Smooth muscle cell (in vitro differentiated cells): ENCODE results near the gene TIGD1. TPM values are rescaled to one million over a fixed set of nuclear protein-coding genes. Genes with fewer than 3 reads are reported as not detected.

Experiments used
- DNase-seq: peaks from one replicate; lab custom pipeline; 2025; ENCODE audit not compliant: unreplicated experiment; lab: John Stamatoyannopoulos, UW
- H2AFZ ChIP-seq: fragments of 200-600 bp; sonication (generic); 2 replicates; pipeline ENCODE4 v1.6.0; 2016; ENCODE audit warnings: antibody characterized with exemption, low read depth, mild to moderate bottlenecking
- H3F3A ChIP-seq: fragments of 200-600 bp; sonication (generic); 2 replicates; pipeline ENCODE4 v1.6.0; 2017; ENCODE audit warnings: antibody characterized with exemption, low read depth
- H3K27ac ChIP-seq: fragments of 200-600 bp; sonication (generic); 2 replicates; pipeline ENCODE4 v1.5.1; 2016; ENCODE audit warnings: low read depth, mild to moderate bottlenecking
- H3K27me3 ChIP-seq: fragments of 200-600 bp; sonication (generic); 2 replicates; pipeline ENCODE4 v1.6.1; 2016; ENCODE audit warnings: low read depth, mild to moderate bottlenecking
- H3K36me3 ChIP-seq: fragments of 200-600 bp; sonication (generic); 2 replicates; pipeline ENCODE4 v1.5.1; 2016; ENCODE audit warnings: low read depth
- H3K4me1 ChIP-seq: fragments of 200-600 bp; sonication (generic); 2 replicates; pipeline ENCODE4 v1.5.1; 2016; ENCODE audit warnings: low read depth
- H3K4me2 ChIP-seq: fragments of 200-600 bp; sonication (generic); 2 replicates; pipeline ENCODE4 v1.6.0; 2016; ENCODE audit warnings: mild to moderate bottlenecking
- H3K4me3 ChIP-seq: fragments of 200-600 bp; sonication (generic); 2 replicates; pipeline ENCODE4 v1.5.1; 2016; ENCODE audit warnings: mild to moderate bottlenecking
- H3K79me2 ChIP-seq: fragments of 200-600 bp; sonication (generic); 2 replicates; pipeline ENCODE4 v1.6.0; 2016; ENCODE audit warnings: low read depth, mild to moderate bottlenecking
- H3K9ac ChIP-seq: fragments of 200-600 bp; sonication (generic); 2 replicates; pipeline ENCODE4 v1.6.0; 2016; ENCODE audit warnings: low read depth
- H3K9me3 ChIP-seq: fragments of 200-600 bp; sonication (generic); replicated peaks from 2 replicates; pipeline ENCODE4 v1.5.1; 2016; ENCODE audit warnings: low read depth
- H4K20me1 ChIP-seq: fragments of 200-600 bp; sonication (generic); 2 replicates; pipeline ENCODE4 v1.6.0; 2016; ENCODE audit warnings: low read depth
- CTCF ChIP-seq: fragments of 200-600 bp; sonication (generic); IDR thresholded peaks from 2 replicates; pipeline ENCODE4 v1.5.1; 2017; ENCODE audit warnings: borderline replicate concordance, mild to moderate bottlenecking, antibody characterized with exemption; ENCODE audit not compliant: insufficient read depth, poor library complexity, severe bottlenecking
- WGBS: methylation state at CpG from one replicate; pipeline ENCODE4 v1.1.7; 2016; ENCODE audit warnings: low lambda C conversion rate; 5-methylcytosine and 5-hydroxymethylcytosine counted together
- polyA plus RNA-seq: library from polyadenylated mRNA; unstranded; fragments of >200 nt; fragmentation: Nextera tagmentation; extraction: Ambion mirVana; gene quantifications from 2 replicates; pipeline ENCODE4 v1.2.1, GENCODE V29; 2016
- total RNA-seq: library from RNA; depleted of rRNA; stranded (reverse); fragments of >200 nt; gene quantifications from 2 replicates; pipeline ENCODE4 v1.2.3, GENCODE V29; 2014

The TIGD1 gene
- total and polyA plus RNA-seq, 2 experiments from 2014 or later = 2.9 to 8.1 TPM

GRCh38 chr2:232581725-232582124, 31.4 kb upstream of the TIGD1 start:
- no peaks in the 10 kb centered on the region for H3F3A ChIP-seq
- no peak overlapping the region for H3K27ac ChIP-seq
- no peaks in the 10 kb centered on the region for H3K4me1 ChIP-seq
- H3K27me3 ChIP-seq = no peaks in the 10 kb centered on the region
- no peak for DNase-seq
- H2AFZ ChIP-seq = no peak overlapping the region
- H3K4me3 ChIP-seq = no peak overlapping the region
- H3K4me2 ChIP-seq = no peak overlapping the region
- no peak overlapping the region for H3K9ac ChIP-seq
- TF ChIP-seq CTCF = no peak
- H3K36me3 ChIP-seq = no peaks in the 10 kb centered on the region
- H4K20me1 ChIP-seq = no peaks in the 10 kb centered on the region
- H3K9me3 ChIP-seq = no peaks in the 10 kb centered on the region
- no peaks in the 10 kb centered on the region for H3K79me2 ChIP-seq

- Histone ChIP-seq H3K4me2 (no peak overlapping the region), H3F3A (no peaks in the 10 kb centered on the region), H3K9me3 (no peaks in the 10 kb centered on the region), H3K79me2 (no peaks in the 10 kb centered on the region), H4K20me1 (no peaks in the 10 kb centered on the region), H3K4me3 (no peak overlapping the region), H2AFZ (no peak overlapping the region), H3K36me3 (no peaks in the 10 kb centered on the region), H3K27me3 (no peaks in the 10 kb centered on the region), H3K9ac (no peak overlapping the region), H3K27ac (no peak overlapping the region), H3K4me1 (no peaks in the 10 kb centered on the region)
- no peak for DNase-seq
- WGBS = 98% methylated on average over 6 of the region's 6 CpGs
- TF ChIP-seq CTCF = no peak
Measured at GRCh38 chr2:232580648-232580981, 30.3 kb upstream of the TIGD1 start.

- no peak for DNase-seq
- H3K27ac ChIP-seq = no peak overlapping the region
- 95% methylated on average over 2 of the region's 2 CpGs for WGBS
- no peaks in the 10 kb centered on the region for H3K9me3 ChIP-seq
- TF ChIP-seq CTCF = no peak
- H3F3A ChIP-seq = no peaks in the 10 kb centered on the region
- no peak overlapping the region for H3K4me3 ChIP-seq
- no peak overlapping the region for H3K9ac ChIP-seq
- no peaks in the 10 kb centered on the region for H3K4me1 ChIP-seq
- no peaks in the 10 kb centered on the region for H3K36me3 ChIP-seq
- H3K27me3 ChIP-seq = no peaks in the 10 kb centered on the region
- no peak overlapping the region for H2AFZ ChIP-seq
- H3K4me2 ChIP-seq = no peak overlapping the region
- H4K20me1 ChIP-seq = no peaks in the 10 kb centered on the region
- H3K79me2 ChIP-seq = no peaks in the 10 kb centered on the region
Measured at GRCh38 chr2:232578626-232579025, 28.3 kb upstream of the TIGD1 start.

- H3K36me3 ChIP-seq = no peaks in the 10 kb centered on the region
- no peaks in the 10 kb centered on the region for H3K27me3 ChIP-seq
- no peaks in the 10 kb centered on the region for H4K20me1 ChIP-seq
- no peak overlapping the region for H3K9ac ChIP-seq
- TF ChIP-seq CTCF = no peak
- H3F3A ChIP-seq = no peaks in the 10 kb centered on the region
- no peak overlapping the region for H3K27ac ChIP-seq
- DNase-seq = no peak
- no peaks in the 10 kb centered on the region for H3K4me1 ChIP-seq
- no peak overlapping the region for H3K4me2 ChIP-seq
- 84% methylated on average over 2 of the region's 2 CpGs for WGBS
- H3K79me2 ChIP-seq = no peaks in the 10 kb centered on the region
- no peak overlapping the region for H2AFZ ChIP-seq
- H3K9me3 ChIP-seq = no peaks in the 10 kb centered on the region
- no peak overlapping the region for H3K4me3 ChIP-seq
Measured at GRCh38 chr2:232577841-232578240, 27.5 kb upstream of the TIGD1 start.
